Testis (tissue), 2 donors: ENCODE results near the gene IPMK.

ENCODE experiments used
- CTCF ChIP-seq, 3 experiments: fragments of 450-650 bp in 2 of 3; fragments of 200-600 bp in 1 of 3; sonication (generic) in 1 of 3; IDR thresholded peaks; one replicate each; pipeline ENCODE4 v1.5.1; 2016 to 2019; ENCODE audit warnings: antibody characterized with exemption in 3 of 3, mild to moderate bottlenecking in 2 of 3, moderate library complexity in 1 of 3
- POLR2A ChIP-seq: fragments of 450-650 bp; IDR thresholded peaks from one replicate; pipeline ENCODE4 v1.6.1; 2017; ENCODE audit warnings: antibody characterized with exemption, mild to moderate bottlenecking, moderate library complexity

DNA sequence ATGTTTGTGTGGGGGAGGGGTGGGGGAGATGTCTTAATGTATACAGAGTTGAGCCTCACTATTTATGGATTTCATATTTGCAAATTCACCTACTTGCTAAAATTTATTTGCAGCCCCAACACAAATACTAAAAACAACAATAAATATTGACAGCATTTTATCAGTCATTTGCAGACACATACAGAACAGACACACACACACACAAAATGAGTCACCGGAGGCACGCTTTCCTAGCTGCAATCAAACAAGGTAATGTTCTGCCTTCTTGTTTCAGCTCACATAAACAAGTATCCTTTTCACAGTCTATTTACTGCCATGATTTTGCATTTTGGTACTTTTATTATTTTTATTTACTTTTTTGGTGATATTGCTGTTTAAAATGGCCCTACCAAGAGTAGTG is 88.5 kb downstream of the IPMK start:
- TF ChIP-seq CTCF (IDR thresholded peaks at IDR 0.05) (no peak), POLR2A (no peak)
